GM13977 (cell line): ENCODE data around the gene NMNAT3.

Experiments
- DNase-seq: peaks from one replicate; pipeline ENCODE4 v3.0.0; 2012; ENCODE audit warnings: low spot score
- in situ Hi-C: fragments of 300-500 bp; cut with MboI; formaldehyde crosslinking; loops from one replicate; pipeline ENCODE4 v1.12.0; 2022; ENCODE audit warnings: low sequenced_read_pairs, low pct_unique_long_range_greater_than_20kb, mixed read lengths, inconsistent platforms; ENCODE audit not compliant: unreplicated experiment
- TF ChIP-seq, protein P1 (sequence below): IDR thresholded peaks from 2 replicates; pipeline ENCODE4 v1.5.1; 2012; ENCODE audit warnings: mild to moderate bottlenecking, control low read depth; ENCODE audit not compliant: insufficient read depth; ENCODE audit errors: extremely low read depth, missing control alignments

Gene NMNAT3

DNA sequence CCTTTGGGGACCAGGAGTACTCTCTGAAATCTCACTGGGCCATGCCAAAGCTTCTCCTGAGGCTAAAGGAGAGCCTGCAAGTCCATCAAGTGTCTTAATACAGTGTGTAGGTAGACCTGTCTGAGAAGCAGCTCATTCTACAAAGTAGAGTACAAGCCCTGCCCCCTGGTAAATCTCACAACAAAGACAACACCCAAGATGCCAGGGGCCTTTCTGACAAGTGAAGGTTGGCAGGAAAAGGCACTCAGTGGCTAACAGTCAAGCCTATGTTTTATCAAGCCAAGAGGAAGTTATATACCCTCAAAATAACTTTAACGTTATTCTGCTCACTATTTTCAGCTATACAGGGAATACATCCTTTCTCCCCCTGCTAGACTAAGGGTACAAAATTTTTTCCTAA is 58.3 kb downstream of the NMNAT3 start:
- TF ChIP-seq, protein P1, sequence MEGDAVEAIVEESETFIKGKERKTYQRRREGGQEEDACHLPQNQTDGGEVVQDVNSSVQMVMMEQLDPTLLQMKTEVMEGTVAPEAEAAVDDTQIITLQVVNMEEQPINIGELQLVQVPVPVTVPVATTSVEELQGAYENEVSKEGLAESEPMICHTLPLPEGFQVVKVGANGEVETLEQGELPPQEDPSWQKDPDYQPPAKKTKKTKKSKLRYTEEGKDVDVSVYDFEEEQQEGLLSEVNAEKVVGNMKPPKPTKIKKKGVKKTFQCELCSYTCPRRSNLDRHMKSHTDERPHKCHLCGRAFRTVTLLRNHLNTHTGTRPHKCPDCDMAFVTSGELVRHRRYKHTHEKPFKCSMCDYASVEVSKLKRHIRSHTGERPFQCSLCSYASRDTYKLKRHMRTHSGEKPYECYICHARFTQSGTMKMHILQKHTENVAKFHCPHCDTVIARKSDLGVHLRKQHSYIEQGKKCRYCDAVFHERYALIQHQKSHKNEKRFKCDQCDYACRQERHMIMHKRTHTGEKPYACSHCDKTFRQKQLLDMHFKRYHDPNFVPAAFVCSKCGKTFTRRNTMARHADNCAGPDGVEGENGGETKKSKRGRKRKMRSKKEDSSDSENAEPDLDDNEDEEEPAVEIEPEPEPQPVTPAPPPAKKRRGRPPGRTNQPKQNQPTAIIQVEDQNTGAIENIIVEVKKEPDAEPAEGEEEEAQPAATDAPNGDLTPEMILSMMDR, result no peak
- in situ Hi-C loops, result no loop called here
- no peak for DNase-seq

DNA sequence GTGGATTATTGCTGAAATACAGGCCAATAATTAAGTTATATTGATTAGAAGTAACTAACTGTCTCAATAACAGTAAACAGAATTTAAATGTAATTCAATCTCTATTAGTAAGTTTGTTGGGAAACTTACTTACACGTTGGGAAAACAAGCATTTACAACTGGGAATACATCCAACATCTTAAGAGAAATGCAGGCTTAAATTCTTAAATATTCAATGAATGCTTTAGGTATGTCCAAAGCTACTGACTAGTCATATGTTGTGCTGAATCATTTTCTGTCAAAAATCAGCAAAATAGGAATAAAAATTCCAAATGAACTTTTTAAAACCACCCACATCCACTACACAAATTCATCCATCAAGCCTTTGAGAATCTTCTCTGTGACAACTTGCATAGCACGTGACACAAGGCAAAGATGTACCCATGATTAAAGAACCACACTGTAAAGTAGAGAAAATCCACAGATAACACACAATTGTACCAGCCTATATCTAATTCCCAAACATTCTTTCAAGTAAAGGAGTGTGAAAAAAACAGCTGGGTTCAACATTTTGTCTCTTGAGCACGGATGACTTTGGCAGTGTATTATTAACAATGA is 60.0 kb downstream of the NMNAT3 start:
- no peak for DNase-seq
- TF ChIP-seq, protein P1, result no peak
- in situ Hi-C loops, result no loop called here

DNA sequence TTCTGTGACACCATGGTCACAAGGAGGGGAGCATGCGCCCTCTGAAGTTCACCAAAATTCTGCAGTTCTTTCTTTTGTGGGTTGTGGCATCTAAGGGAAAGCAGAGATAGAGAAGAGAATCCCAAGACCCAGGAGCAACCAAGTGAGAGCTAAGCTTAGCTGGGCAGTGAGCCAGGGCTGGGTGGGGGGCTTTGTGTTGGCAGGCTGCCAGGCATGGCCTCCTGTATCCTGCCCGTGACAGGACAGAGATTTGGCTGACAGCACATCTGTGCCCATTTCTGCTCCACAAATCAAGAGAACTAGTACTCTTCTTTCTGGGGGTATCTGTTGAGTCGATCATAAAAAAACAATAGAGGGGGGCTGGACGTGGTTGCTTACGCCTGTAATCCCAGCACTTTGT is 66.2 kb downstream of the NMNAT3 start:
- TF ChIP-seq, protein P1, result no peak
- no peak for DNase-seq
- in situ Hi-C loops, result no loop called here

DNA sequence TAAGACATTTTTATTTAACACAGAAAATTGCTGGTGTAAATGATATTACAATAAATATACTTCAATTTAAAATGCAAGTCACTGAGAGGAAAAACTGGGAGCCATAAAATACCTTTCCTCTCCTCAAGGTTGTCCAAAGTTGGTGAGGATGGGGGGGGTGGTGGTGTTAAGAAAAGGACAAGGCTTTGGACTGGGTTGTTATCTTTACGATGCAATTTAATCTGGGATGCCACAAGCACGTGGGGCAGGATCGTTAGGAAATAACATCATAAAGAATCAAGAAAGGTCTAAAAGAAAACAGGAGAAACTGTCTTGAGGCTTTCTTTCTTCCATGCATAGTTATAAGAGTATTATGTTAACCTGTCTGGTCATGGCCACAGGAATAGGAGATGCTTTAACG is 66.9 kb downstream of the NMNAT3 start:
- no peak for DNase-seq
- in situ Hi-C loops, result no loop called here
- TF ChIP-seq, protein P1, result no peak

DNA sequence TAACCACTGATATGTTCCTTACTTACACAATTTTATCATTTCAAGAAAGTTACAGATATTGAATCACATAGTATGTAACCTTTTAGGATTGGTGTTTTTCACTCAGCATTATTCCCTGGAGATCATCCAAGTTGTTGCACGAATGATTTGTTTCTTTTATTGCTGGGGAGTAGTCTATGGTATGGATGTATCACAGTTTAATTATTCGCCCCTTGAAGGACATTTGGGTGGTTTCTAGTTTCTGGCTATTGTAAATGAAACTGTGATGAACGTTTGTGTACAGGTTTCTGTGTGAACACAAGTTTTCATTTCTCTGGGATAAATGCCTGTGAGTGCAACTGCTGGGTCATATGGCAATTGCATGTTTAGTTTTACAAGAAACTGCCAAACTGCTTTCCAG is 68.8 kb downstream of the NMNAT3 start:
- TF ChIP-seq, protein P1, result no peak
- in situ Hi-C loops, result no loop called here
- no peak for DNase-seq

DNA sequence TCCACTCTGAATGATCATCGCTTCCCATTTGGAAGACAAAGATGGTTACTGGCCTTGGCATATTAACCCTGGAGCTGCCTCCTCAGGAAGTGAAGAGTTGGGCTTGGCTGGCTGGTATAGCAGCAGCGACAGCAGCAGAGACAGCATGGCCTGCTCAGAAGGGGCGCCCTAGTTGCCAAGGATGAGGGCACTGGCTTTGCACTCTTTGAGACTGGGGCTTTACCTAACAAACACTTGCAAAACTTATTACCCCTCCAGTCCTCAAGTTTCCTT is 69.7 kb downstream of the NMNAT3 start:
- in situ Hi-C loops, result no loop called here
- no peak for DNase-seq
- TF ChIP-seq, protein P1, result no peak
